Cardiac fibroblast (primary cell): ENCODE results near the gene OR6C74.

Source experiments
- DNase-seq, 2 donors: peaks; one replicate each; pipeline versions ENCODE4 v3.0.0 to v3.0.0-alpha.2; 2010; ENCODE audit warnings: low read depth in 2 of 2
- H3K4me3 ChIP-seq, 2 donors: replicated peaks in 1 of 2; 1 replicate in 1 of 2; 2 replicates in 1 of 2; pipeline ENCODE4 v1.5.1; 2011; ENCODE audit warnings: low read depth in 2 of 2, low read length in 2 of 2, mild to moderate bottlenecking in 2 of 2, moderate library complexity in 1 of 2
- CTCF ChIP-seq: IDR thresholded peaks from one replicate; pipeline ENCODE4 v1.5.1; 2011; ENCODE audit warnings: low read depth, mild to moderate bottlenecking, low read length, inconsistent platforms

The OR6C74 gene

GRCh38 chr12:55244309-55244708 is at the start of gene OR6C74:
Gene OR6C74 (plus strand): TSS chr12:55244609. CDS start chr12:55247288, 2,679 bp downstream.
- H3K4me3 ChIP-seq: no peak within 1 kb of the TSS
- no peak for DNase-seq
- TF ChIP-seq CTCF: no peak

GRCh38 chr12:55220725-55221124 is 23.7 kb upstream of the OR6C74 start, which contains the start of gene OR10A7:
Gene OR10A7 (plus strand): TSS chr12:55221025. CDS start chr12:55221025, 0 bp downstream.
- no peak for TF ChIP-seq CTCF

GRCh38 chr12:55226523-55226922 is 17.9 kb upstream of the OR6C74 start:
- H3K4me3 ChIP-seq: no peak overlapping the region
- DNase-seq: no peak
- no peak for TF ChIP-seq CTCF

More at GRCh38 chr12:55220725-55221124, 23.7 kb upstream of the OR6C74 start, which contains the start of gene OR10A7:
- H3K4me3 ChIP-seq: no peak within 1 kb of the TSS
- no peak for DNase-seq

- DNase-seq: no peak
- TF ChIP-seq CTCF: no peak
- H3K4me3 ChIP-seq: no peak overlapping the region
These were observed 16.8 kb upstream of the OR6C74 start for GRCh38 chr12:55227643-55228042.

GRCh38 chr12:55246159-55246558 is 1.8 kb downstream of the OR6C74 start:
- TF ChIP-seq CTCF: no peak
- no peak for DNase-seq
- H3K4me3 ChIP-seq: no peak overlapping the region

GRCh38 chr12:55250944-55251343 is 6.5 kb downstream of the OR6C74 start:
- H3K4me3 ChIP-seq: no peak overlapping the region
- TF ChIP-seq CTCF: no peak
- DNase-seq: no peak

GRCh38 chr12:55253281-55253680 is 8.9 kb downstream of the OR6C74 start:
- no peak for TF ChIP-seq CTCF
- H3K4me3 ChIP-seq: no peak overlapping the region
- DNase-seq: no peak
